Smooth muscle cell (in vitro differentiated cells): Measurements from ENCODE around the gene NFAT5. TPM values are rescaled to one million over a fixed set of nuclear protein-coding genes. Genes with fewer than 3 reads are reported as not detected.

ENCODE experiments used
- DNase-seq: peaks from one replicate; lab custom pipeline; 2025; ENCODE audit not compliant: unreplicated experiment; lab: John Stamatoyannopoulos, UW
- H2AFZ ChIP-seq: fragments of 200-600 bp; sonication (generic); 2 replicates; pipeline ENCODE4 v1.6.0; 2016; ENCODE audit warnings: antibody characterized with exemption, low read depth, mild to moderate bottlenecking
- H3F3A ChIP-seq: fragments of 200-600 bp; sonication (generic); 2 replicates; pipeline ENCODE4 v1.6.0; 2017; ENCODE audit warnings: antibody characterized with exemption, low read depth
- H3K27ac ChIP-seq: fragments of 200-600 bp; sonication (generic); 2 replicates; pipeline ENCODE4 v1.5.1; 2016; ENCODE audit warnings: low read depth, mild to moderate bottlenecking
- H3K27me3 ChIP-seq: fragments of 200-600 bp; sonication (generic); 2 replicates; pipeline ENCODE4 v1.6.1; 2016; ENCODE audit warnings: low read depth, mild to moderate bottlenecking
- H3K36me3 ChIP-seq: fragments of 200-600 bp; sonication (generic); 2 replicates; pipeline ENCODE4 v1.5.1; 2016; ENCODE audit warnings: low read depth
- H3K4me1 ChIP-seq: fragments of 200-600 bp; sonication (generic); 2 replicates; pipeline ENCODE4 v1.5.1; 2016; ENCODE audit warnings: low read depth
- H3K4me2 ChIP-seq: fragments of 200-600 bp; sonication (generic); 2 replicates; pipeline ENCODE4 v1.6.0; 2016; ENCODE audit warnings: mild to moderate bottlenecking
- H3K4me3 ChIP-seq: fragments of 200-600 bp; sonication (generic); 2 replicates; pipeline ENCODE4 v1.5.1; 2016; ENCODE audit warnings: mild to moderate bottlenecking
- H3K79me2 ChIP-seq: fragments of 200-600 bp; sonication (generic); 2 replicates; pipeline ENCODE4 v1.6.0; 2016; ENCODE audit warnings: low read depth, mild to moderate bottlenecking
- H3K9ac ChIP-seq: fragments of 200-600 bp; sonication (generic); 2 replicates; pipeline ENCODE4 v1.6.0; 2016; ENCODE audit warnings: low read depth
- H3K9me3 ChIP-seq: fragments of 200-600 bp; sonication (generic); replicated peaks from 2 replicates; pipeline ENCODE4 v1.5.1; 2016; ENCODE audit warnings: low read depth
- H4K20me1 ChIP-seq: fragments of 200-600 bp; sonication (generic); 2 replicates; pipeline ENCODE4 v1.6.0; 2016; ENCODE audit warnings: low read depth
- WGBS: methylation state at CpG from one replicate; pipeline ENCODE4 v1.1.7; 2016; ENCODE audit warnings: low lambda C conversion rate; 5-methylcytosine and 5-hydroxymethylcytosine counted together
- polyA plus RNA-seq: library from polyadenylated mRNA; unstranded; fragments of >200 nt; fragmentation: Nextera tagmentation; extraction: Ambion mirVana; gene quantifications from 2 replicates; pipeline ENCODE4 v1.2.1, GENCODE V29; 2016
- total RNA-seq: library from RNA; depleted of rRNA; stranded (reverse); fragments of >200 nt; gene quantifications from 2 replicates; pipeline ENCODE4 v1.2.3, GENCODE V29; 2014
- TF ChIP-seq, protein P1 (sequence below): fragments of 200-600 bp; sonication (generic); IDR thresholded peaks from 2 replicates; pipeline ENCODE4 v1.5.1; 2017; ENCODE audit warnings: borderline replicate concordance, mild to moderate bottlenecking, antibody characterized with exemption; ENCODE audit not compliant: insufficient read depth, poor library complexity, severe bottlenecking

The NFAT5 gene
- total and polyA plus RNA-seq, 2 experiments from 2014 or later = 4.2 to 44.3 TPM

DNA sequence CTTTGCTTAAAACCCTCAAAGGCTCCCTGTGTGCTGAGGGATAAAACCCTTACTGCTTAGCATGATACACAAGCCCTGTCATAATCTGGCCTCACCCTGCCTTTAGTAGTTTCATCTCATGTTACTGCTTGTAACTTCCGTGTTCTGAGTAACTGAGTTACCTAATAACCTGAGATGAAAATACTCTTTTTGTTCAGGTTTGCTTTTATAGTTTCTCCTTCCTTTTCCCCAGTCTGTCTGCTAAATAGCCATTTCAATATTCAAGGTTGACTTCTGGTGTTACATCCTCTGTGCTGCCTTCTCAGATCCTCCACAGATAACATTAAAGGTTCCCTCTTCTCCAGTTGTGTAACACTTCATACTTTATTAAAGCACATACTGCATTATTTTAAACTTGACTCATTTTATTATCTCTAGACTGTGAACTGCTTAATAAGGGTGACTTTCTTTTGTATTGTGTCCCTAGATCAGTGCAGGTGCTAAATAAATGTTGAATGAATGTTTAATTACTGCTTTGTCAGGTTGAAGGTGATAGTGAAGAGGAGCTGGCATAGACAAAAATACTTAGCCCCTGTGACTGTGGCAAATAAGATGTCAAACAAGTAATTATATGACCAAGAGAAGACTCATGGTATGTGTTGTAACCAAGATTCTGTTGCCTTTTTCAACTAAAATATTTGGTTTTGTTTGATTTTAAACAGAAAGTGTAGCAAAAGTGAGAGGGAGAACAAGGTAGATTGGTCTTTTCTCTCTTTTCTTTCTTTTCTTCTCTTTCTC lies 47.8 kb downstream of the NFAT5 start:
- Histone ChIP-seq H2AFZ (no peak overlapping the region), H3K4me3 (no peak overlapping the region), H3K27ac (peak overlapping the region; percentile 37), H3F3A (no peaks in the 10 kb centered on the region), H3K36me3 (no peaks in the 10 kb centered on the region), H3K9ac (no peak overlapping the region), H3K79me2 (peaks cover 100% of the 10 kb centered on the region), H4K20me1 (peaks cover 100% of the 10 kb centered on the region), H3K27me3 (no peaks in the 10 kb centered on the region), H3K4me1 (peaks cover 29% of the 10 kb centered on the region), H3K4me2 (peak overlapping the region; percentile 5), H3K9me3 (no peaks in the 10 kb centered on the region)
- no peak for DNase-seq
- TF ChIP-seq, protein P1, sequence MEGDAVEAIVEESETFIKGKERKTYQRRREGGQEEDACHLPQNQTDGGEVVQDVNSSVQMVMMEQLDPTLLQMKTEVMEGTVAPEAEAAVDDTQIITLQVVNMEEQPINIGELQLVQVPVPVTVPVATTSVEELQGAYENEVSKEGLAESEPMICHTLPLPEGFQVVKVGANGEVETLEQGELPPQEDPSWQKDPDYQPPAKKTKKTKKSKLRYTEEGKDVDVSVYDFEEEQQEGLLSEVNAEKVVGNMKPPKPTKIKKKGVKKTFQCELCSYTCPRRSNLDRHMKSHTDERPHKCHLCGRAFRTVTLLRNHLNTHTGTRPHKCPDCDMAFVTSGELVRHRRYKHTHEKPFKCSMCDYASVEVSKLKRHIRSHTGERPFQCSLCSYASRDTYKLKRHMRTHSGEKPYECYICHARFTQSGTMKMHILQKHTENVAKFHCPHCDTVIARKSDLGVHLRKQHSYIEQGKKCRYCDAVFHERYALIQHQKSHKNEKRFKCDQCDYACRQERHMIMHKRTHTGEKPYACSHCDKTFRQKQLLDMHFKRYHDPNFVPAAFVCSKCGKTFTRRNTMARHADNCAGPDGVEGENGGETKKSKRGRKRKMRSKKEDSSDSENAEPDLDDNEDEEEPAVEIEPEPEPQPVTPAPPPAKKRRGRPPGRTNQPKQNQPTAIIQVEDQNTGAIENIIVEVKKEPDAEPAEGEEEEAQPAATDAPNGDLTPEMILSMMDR = no peak
- WGBS = 55% methylated on average over 1 of the region's 1 CpG

DNA sequence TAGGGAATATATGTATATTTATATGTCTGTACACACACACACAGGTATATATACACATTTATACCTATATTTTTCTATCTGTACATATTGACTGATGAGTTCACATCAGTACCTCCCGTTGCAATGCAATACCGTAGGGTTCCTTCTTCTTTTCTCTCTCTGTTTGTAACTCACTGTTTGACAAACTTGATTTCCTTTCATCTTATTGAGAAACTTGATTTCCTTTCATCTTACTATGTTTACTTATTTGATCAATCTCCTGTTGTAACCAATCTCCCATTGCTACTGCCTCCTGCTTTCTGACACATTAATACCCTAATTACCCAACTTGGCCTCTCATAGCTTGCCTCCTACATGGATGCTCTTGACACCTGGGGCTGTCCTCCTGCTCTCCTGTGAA lies 49.8 kb downstream of the NFAT5 start:
- Histone ChIP-seq H3F3A (peaks cover 16% of the 10 kb centered on the region), H4K20me1 (peaks cover 100% of the 10 kb centered on the region), H3K4me2 (no peak overlapping the region)

DNA sequence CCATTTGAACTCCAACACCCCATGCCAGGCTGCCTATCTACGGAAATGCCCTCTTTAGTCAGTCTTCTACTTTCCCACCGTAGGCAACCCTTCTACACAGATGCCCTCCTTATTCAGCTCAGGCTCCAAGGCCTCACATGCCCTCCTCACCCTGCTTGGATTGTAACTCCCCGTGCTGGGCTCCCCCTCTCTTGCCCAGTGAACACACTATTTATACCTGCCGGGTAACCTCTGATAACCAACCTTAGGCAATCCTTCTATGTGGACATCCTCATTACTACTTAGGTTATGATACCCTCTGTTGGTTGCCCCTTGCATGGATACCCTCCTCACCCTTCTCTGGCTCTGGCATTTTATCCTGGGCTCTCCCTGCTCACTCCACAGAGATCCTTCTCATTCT lies 50.3 kb downstream of the NFAT5 start:
- H3K4me2 ChIP-seq = no peak overlapping the region
- no peak overlapping the region for H3K27ac ChIP-seq
- peaks cover 34% of the 10 kb centered on the region for H3K4me1 ChIP-seq
- no peaks in the 10 kb centered on the region for H3K9me3 ChIP-seq
- no peak overlapping the region for H3K4me3 ChIP-seq
- H3K79me2 ChIP-seq = peaks cover 97% of the 10 kb centered on the region
- DNase-seq = no peak
- no peak overlapping the region for H2AFZ ChIP-seq
- 97% methylated on average over 4 of the region's 4 CpGs for WGBS
- TF ChIP-seq, protein P1 = no peak
- H4K20me1 ChIP-seq = peaks cover 100% of the 10 kb centered on the region
- no peak overlapping the region for H3K9ac ChIP-seq
- H3F3A ChIP-seq = peaks cover 22% of the 10 kb centered on the region
- no peaks in the 10 kb centered on the region for H3K36me3 ChIP-seq
- no peaks in the 10 kb centered on the region for H3K27me3 ChIP-seq

More for the DNA sequence above, 49.8 kb downstream of the NFAT5 start:
- Histone ChIP-seq H3K9ac (no peak overlapping the region), H3K79me2 (peaks cover 97% of the 10 kb centered on the region), H3K4me1 (peaks cover 39% of the 10 kb centered on the region), H3K4me3 (no peak overlapping the region), H3K27ac (no peak overlapping the region), H3K27me3 (no peaks in the 10 kb centered on the region), H2AFZ (no peak overlapping the region), H3K36me3 (no peaks in the 10 kb centered on the region), H3K9me3 (no peaks in the 10 kb centered on the region)
- TF ChIP-seq, protein P1 = no peak
- no peak for DNase-seq
- WGBS = 97% methylated on average over 2 of the region's 2 CpGs

DNA sequence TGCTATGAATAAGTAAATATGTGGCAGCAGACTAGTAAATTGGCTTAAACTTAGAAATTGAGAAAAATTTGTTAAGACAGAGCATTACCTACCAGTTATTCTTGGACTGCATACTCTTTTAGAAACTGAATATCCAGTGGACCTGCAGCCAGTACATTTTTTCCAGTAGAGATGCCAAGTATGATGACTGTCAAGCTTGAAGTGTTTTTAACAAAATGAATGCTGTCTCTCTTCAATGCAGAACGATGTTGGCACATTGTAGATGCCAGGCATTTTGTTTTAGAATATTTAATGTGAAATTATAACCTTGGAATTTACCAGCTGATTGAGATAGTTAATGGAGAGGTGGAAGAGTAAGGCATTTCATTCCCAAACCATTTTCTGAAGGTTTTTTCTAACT lies 52.5 kb downstream of the NFAT5 start:
- H3K36me3 ChIP-seq = no peaks in the 10 kb centered on the region
- peak overlapping the region; percentile 29 for H3K9ac ChIP-seq
- H3K27ac ChIP-seq = peak overlapping the region; percentile 79
- TF ChIP-seq, protein P1 = no peak
- H2AFZ ChIP-seq = no peak overlapping the region
- H3K4me2 ChIP-seq = peak overlapping the region; percentile 73
- peaks cover 23% of the 10 kb centered on the region for H3K4me1 ChIP-seq
- 83% methylated on average over 1 of the region's 1 CpG for WGBS
- H3K4me3 ChIP-seq = peak overlapping the region; percentile 22
- no peaks in the 10 kb centered on the region for H3K9me3 ChIP-seq
- peaks cover 99% of the 10 kb centered on the region for H4K20me1 ChIP-seq
- H3K27me3 ChIP-seq = no peaks in the 10 kb centered on the region
- H3F3A ChIP-seq = peaks cover 24% of the 10 kb centered on the region
- H3K79me2 ChIP-seq = peaks cover 97% of the 10 kb centered on the region
- no peak for DNase-seq
